CD14-positive monocyte (primary cell): ENCODE measurements around the gene SPAG16. TPM values are rescaled to one million over a fixed set of nuclear protein-coding genes. Genes with fewer than 3 reads are reported as not detected.

Experiments
- DNase-seq, 3 donors: peaks; one replicate each; pipeline ENCODE4 v3.0.0-alpha.2; 2011 to 2022
- H2AFZ ChIP-seq: 2 replicates; pipeline ENCODE4 v1.6.0; 2012; ENCODE audit warnings: mild to moderate bottlenecking, low read depth, low read length, inconsistent platforms; ENCODE audit not compliant: insufficient read depth, poor library complexity, severe bottlenecking
- H3K27ac ChIP-seq, 2 donors: 1 replicate in 1 of 2; 2 replicates in 1 of 2; pipeline ENCODE4 v1.5.1; 2012 to 2013; ENCODE audit warnings: low read length in 2 of 2, control low read depth in 1 of 2, inconsistent platforms in 1 of 2, low read depth in 1 of 2, mild to moderate bottlenecking in 1 of 2
- H3K27me3 ChIP-seq, 2 donors: one replicate each; pipeline versions ENCODE4 v1.6.0 to v1.6.1; 2011 to 2013; ENCODE audit warnings: low read length in 2 of 2; ENCODE audit not compliant: control insufficient read depth in 2 of 2, insufficient read depth in 2 of 2
- H3K36me3 ChIP-seq, 2 donors: replicated peaks in 1 of 2; 1 replicate in 1 of 2; 2 replicates in 1 of 2; pipeline versions ENCODE4 v1.5.1 to v1.6.1; 2012 to 2013; ENCODE audit warnings: low read length in 2 of 2, control low read depth in 1 of 2, inconsistent platforms in 1 of 2, mild to moderate bottlenecking in 1 of 2; ENCODE audit not compliant: insufficient read depth in 2 of 2, control insufficient read depth in 1 of 2
- H3K4me1 ChIP-seq, 2 donors: 1 replicate in 1 of 2; 2 replicates in 1 of 2; pipeline versions ENCODE4 v1.5.1 to v1.6.1; 2012 to 2013; ENCODE audit warnings: low read length in 2 of 2, control low read depth in 1 of 2, inconsistent platforms in 1 of 2, mild to moderate bottlenecking in 1 of 2, moderate library complexity in 1 of 2; ENCODE audit not compliant: insufficient read depth in 2 of 2, control insufficient read depth in 1 of 2
- H3K4me2 ChIP-seq: replicated peaks from 2 replicates; pipeline ENCODE3; 2012; ENCODE audit warnings: low read length, moderate library complexity, mild to moderate bottlenecking; ENCODE audit not compliant: poor library complexity, severe bottlenecking; ENCODE audit errors: extremely low read depth
- H3K4me3 ChIP-seq, 3 experiments: fragments of 200-600 bp in 1 of 3; sonication (generic) in 1 of 3; replicated peaks in 1 of 3; 1 replicate in 2 of 3; 2 replicates in 1 of 3; pipeline ENCODE4 v1.5.1; 2011 to 2013; ENCODE audit warnings: low read length in 3 of 3, mild to moderate bottlenecking in 3 of 3, control low read depth in 2 of 3, low read depth in 2 of 3, inconsistent platforms in 1 of 3, moderate library complexity in 1 of 3
- H3K79me2 ChIP-seq: 2 replicates; pipeline ENCODE4 v1.6.0; 2012; ENCODE audit warnings: mild to moderate bottlenecking, control low read depth, inconsistent platforms, low read length, moderate library complexity; ENCODE audit not compliant: insufficient read depth
- H3K9ac ChIP-seq: 2 replicates; pipeline ENCODE4 v1.6.0; 2017; ENCODE audit warnings: low read length, mild to moderate bottlenecking; ENCODE audit not compliant: insufficient read depth, poor library complexity, severe bottlenecking
- H3K9me3 ChIP-seq, 2 donors: replicated peaks in 1 of 2; 1 replicate in 1 of 2; 2 replicates in 1 of 2; pipeline versions ENCODE4 v1.5.1 to v1.6.1; 2012 to 2013; ENCODE audit warnings: low read length in 2 of 2, control low read depth in 1 of 2; ENCODE audit not compliant: control insufficient read depth in 1 of 2, insufficient read depth in 1 of 2
- H4K20me1 ChIP-seq: 2 replicates; pipeline ENCODE4 v1.6.0; 2012; ENCODE audit warnings: mild to moderate bottlenecking, low read length, control low read depth, moderate library complexity; ENCODE audit not compliant: insufficient read depth
- H3K27ac Mint-ChIP-seq, 7 donors: one replicate each; pipeline ENCODE4 v1.8.0; 2020; ENCODE audit warnings: mild to moderate bottlenecking in 7 of 7, mixed read lengths in 7 of 7, moderate library complexity in 6 of 7, inconsistent platforms in 2 of 7
- H3K27me3 Mint-ChIP-seq, 3 donors: one replicate each; pipeline ENCODE4 v1.8.0; 2021 to 2022; ENCODE audit warnings: low read depth in 3 of 3, mild to moderate bottlenecking in 3 of 3, mixed read lengths in 3 of 3, moderate library complexity in 3 of 3, inconsistent platforms in 1 of 3
- H3K36me3 Mint-ChIP-seq, 2 donors: one replicate each; pipeline ENCODE4 v1.8.0; 2020; ENCODE audit warnings: mixed read lengths in 2 of 2, inconsistent platforms in 1 of 2, mild to moderate bottlenecking in 1 of 2
- H3K4me1 Mint-ChIP-seq: one replicate; pipeline ENCODE4 v1.8.0; 2020; ENCODE audit warnings: mild to moderate bottlenecking, mixed read lengths
- H3K4me3 Mint-ChIP-seq, 2 donors: one replicate each; pipeline ENCODE4 v1.8.0; 2020; ENCODE audit warnings: mild to moderate bottlenecking in 2 of 2, mixed read lengths in 2 of 2, moderate library complexity in 1 of 2
- H3K9me3 Mint-ChIP-seq, 7 donors: one replicate each; pipeline ENCODE4 v1.8.0; 2020 to 2022; ENCODE audit warnings: mixed read lengths in 7 of 7, mild to moderate bottlenecking in 6 of 7, moderate library complexity in 6 of 7, inconsistent platforms in 2 of 7
- WGBS: methylation state at CpG from one replicate; pipeline ENCODE4 v1.1.5; 2013; ENCODE audit warnings: missing lambda C conversion rate; ENCODE audit not compliant: insufficient coverage; 5-methylcytosine and 5-hydroxymethylcytosine counted together
- intact Hi-C, 2 donors: fragments of 100-400 bp; cut with micrococcal nuclease; formaldehyde crosslinking; loops; one replicate each; pipeline versions ENCODE4 v1.15.0 to v1.15.1; 2023
- polyA plus RNA-seq, 3 donors: library from polyadenylated mRNA; depleted of rRNA in 1 of 3; unstranded in 2 of 3; stranded (reverse) in 1 of 3; fragments of 300-500 nt in 2 of 3; fragments of >200 nt in 1 of 3; fragmentation: Illumina TruSeq in 2 of 3; gene quantifications; 1 replicate in 2 of 3; 2 replicates in 1 of 3; pipeline ENCODE4 v1.2.3, GENCODE V29; 2012 to 2021
- TF ChIP-seq, protein P1 (sequence below): fragments of 200-600 bp; IDR thresholded peaks from one replicate; pipeline ENCODE4 v1.8.0; 2022; ENCODE audit warnings: antibody characterized with exemption, mild to moderate bottlenecking

The SPAG16 gene
- polyA plus RNA-seq, 3 donors = 0.12 to 0.30 TPM; not detected in 1

DNA sequence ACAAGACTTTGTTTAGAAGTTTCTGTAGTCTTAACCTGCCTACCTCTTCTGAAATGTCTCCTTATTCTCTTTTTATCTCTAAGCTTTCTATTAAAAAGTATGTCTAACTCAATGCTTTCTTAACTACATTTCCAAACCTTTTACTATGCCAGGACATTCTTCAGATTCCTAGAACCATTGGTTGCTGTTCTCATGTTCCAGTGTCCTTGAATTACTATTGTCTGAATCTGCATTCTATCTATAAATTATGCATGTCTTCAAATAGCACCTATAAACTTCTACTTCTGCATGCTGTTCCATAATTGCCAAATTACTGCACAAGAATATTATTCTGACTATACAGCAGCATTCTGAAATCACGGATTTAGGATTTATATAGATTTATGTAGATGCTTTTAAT is 960.6 kb downstream of the SPAG16 start:
- intact Hi-C loops = no loop called here
- Histone ChIP-seq H3K9ac (no peak overlapping the region), H3K9me3 (no peaks in the 10 kb centered on the region), H3K27me3 (no peaks in the 10 kb centered on the region), H4K20me1 (no peaks in the 10 kb centered on the region), H3K79me2 (no peaks in the 10 kb centered on the region), H3K27ac (no peak overlapping the region), H3K4me3 (no peak overlapping the region), H2AFZ (no peak overlapping the region), H3K4me1 (no peaks in the 10 kb centered on the region), H3K36me3 (no peaks in the 10 kb centered on the region), H3K4me2 (no peak overlapping the region)
- Mint-ChIP-seq H3K9me3 (peaks cover 0 to 2% (median 0%) of the 10 kb centered on the region in 7 donors), H3K27me3 (no peaks in the 10 kb centered on the region), H3K4me3 (no peak overlapping the region), H3K4me1 (no peaks in the 10 kb centered on the region), H3K36me3 (no peaks in the 10 kb centered on the region), H3K27ac (no peak overlapping the region)
- TF ChIP-seq, protein P1, sequence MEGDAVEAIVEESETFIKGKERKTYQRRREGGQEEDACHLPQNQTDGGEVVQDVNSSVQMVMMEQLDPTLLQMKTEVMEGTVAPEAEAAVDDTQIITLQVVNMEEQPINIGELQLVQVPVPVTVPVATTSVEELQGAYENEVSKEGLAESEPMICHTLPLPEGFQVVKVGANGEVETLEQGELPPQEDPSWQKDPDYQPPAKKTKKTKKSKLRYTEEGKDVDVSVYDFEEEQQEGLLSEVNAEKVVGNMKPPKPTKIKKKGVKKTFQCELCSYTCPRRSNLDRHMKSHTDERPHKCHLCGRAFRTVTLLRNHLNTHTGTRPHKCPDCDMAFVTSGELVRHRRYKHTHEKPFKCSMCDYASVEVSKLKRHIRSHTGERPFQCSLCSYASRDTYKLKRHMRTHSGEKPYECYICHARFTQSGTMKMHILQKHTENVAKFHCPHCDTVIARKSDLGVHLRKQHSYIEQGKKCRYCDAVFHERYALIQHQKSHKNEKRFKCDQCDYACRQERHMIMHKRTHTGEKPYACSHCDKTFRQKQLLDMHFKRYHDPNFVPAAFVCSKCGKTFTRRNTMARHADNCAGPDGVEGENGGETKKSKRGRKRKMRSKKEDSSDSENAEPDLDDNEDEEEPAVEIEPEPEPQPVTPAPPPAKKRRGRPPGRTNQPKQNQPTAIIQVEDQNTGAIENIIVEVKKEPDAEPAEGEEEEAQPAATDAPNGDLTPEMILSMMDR = no peak
- DNase-seq = no peak
- WGBS = no CpG with 5 or more reads among the region's 1 CpG

DNA sequence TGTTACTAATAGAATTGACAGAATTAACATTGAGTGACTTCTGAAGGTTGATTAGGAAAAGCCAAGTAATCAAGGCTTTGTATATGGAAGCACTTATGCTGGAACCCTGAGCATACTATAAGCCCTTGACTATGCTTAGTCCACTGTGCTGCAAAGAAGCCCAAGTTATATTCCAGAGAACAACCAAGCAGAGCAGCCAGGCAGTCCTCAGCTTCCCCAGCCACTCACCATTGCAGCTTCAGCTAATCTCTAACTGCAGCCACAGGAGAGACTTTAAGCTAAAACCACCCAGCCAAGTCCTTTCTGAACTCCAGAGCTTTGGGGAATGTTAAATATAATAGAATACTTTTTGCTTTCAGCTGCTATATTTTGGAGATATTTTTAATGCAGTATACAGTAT is 962.2 kb downstream of the SPAG16 start:
- Histone ChIP-seq H3K79me2 (no peaks in the 10 kb centered on the region), H3K4me3 (no peak overlapping the region), H3K36me3 (no peaks in the 10 kb centered on the region), H3K4me1 (no peaks in the 10 kb centered on the region), H3K27ac (no peak overlapping the region), H3K4me2 (no peak overlapping the region), H3K9ac (no peak overlapping the region), H3K9me3 (no peaks in the 10 kb centered on the region), H2AFZ (no peak overlapping the region), H3K27me3 (no peaks in the 10 kb centered on the region), H4K20me1 (no peaks in the 10 kb centered on the region)
- no peaks in the 10 kb centered on the region for H3K36me3 Mint-ChIP-seq
- no peaks in the 10 kb centered on the region for H3K27me3 Mint-ChIP-seq
- H3K4me3 Mint-ChIP-seq = no peak overlapping the region
- H3K27ac Mint-ChIP-seq = no peak overlapping the region
- no peak for DNase-seq
- peaks cover 0 to 2% (median 0%) of the 10 kb centered on the region in 7 donors for H3K9me3 Mint-ChIP-seq
- H3K4me1 Mint-ChIP-seq = no peaks in the 10 kb centered on the region
- TF ChIP-seq, protein P1 = no peak
- intact Hi-C loops = no loop called here
